Femur (tissue), 1 donor: ENCODE measurements around the gene GLI2.

Source experiments
- DNase-seq: peaks from one replicate; pipeline ENCODE4 v3.0.0-alpha.2; 2017

Gene GLI2

DNA sequence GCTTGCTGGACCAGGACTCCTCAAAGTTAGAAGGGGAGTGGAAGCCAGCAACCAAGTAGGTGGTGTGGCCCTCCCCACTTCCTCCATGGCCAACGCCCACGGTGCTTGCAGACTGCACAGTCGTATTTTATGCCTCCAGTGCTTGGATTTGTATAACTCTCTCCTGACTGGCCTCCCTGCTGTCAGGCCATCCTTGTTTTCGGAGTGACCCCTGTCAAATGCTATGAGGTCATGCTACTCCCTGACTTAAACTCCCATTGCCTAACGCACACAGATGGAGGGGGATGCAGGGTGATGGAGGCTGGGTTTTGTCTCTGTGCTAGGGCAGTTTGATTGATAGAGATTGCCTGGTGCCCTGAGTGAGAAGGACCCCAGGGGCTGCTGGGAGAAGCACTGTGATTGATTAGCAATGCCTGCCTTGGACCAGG lies 36.1 kb downstream of the GLI2 start:
- DNase-seq: no peak

DNA sequence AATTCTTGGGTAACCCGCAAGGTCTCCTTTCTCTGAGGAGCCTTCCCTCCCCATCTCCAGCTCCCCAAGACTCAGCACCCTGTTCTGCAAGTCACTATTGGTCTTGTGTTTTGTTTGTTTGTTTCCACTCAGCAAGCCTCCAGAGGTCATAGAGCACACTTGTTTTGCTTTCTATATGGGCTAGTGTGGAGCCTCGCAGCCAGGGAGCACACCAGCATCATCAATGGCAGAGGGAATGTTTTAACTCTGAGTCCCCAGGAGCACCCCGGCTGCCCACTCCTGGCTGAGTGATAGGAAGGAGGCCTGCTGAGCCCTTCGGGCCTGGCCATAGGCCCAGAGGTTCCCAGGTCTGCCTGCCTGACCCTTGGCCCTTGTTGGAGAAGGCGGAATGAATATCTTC lies 36.6 kb downstream of the GLI2 start:
- no peak for DNase-seq

DNA sequence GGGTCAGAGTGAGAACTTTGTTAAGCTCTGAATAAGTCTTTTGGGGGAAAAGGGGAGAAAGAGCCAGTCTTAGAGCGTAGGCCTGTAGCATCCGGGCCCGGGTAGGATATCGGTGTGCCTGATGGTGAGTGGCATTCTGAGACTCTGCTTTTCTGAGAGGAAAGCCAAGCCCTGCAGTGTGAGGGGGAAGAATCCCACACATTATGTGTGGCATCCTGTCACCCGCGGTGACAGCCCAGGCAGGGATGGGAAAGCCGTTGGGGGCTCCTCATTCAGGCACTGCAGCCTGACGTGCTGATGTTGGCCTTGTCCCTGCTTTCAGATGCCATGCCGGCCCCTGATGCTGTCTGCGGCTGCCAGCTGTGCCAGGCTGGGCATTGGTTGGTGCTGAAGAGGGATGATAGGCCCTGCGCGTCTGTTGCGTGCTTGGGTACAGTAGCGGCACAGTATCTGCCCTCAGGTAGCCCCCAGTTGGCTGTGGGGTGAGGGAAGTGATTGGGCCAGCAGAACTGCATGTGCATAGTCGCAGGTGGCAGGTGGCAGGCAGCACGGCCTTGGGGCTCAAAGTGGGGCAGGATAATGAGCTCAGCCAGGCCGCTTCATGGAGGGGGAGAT lies 37.6 kb downstream of the GLI2 start:
- no peak for DNase-seq

DNA sequence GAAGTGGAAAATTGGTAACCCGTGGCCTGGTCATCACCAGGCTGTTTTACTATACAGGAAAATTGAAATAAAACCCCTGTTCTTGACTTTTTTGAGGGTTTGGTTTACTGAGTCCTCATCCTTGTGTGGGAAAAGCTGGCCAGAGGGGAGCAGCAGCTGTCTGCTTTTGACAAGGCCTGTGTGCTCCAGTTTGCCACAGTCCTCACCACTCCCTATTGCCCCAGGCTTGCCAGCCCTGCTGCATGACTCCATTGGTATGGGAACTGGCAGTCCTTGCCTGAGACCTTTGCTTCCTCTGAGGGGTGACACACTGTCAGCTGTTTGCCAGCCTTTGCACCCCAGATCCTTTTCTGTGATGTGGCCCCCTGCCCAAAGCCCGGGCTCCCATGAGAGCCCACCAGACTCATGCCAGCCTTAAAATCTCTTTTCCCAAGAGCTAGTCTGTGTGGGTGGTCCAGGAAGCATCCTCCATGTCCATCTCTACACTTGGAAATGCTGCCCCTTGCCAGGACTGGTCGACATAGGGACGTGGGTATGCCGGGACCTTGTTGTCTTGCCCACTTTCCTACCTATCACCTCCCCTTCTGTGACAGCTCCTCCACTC lies 39.0 kb downstream of the GLI2 start:
- no peak for DNase-seq

DNA sequence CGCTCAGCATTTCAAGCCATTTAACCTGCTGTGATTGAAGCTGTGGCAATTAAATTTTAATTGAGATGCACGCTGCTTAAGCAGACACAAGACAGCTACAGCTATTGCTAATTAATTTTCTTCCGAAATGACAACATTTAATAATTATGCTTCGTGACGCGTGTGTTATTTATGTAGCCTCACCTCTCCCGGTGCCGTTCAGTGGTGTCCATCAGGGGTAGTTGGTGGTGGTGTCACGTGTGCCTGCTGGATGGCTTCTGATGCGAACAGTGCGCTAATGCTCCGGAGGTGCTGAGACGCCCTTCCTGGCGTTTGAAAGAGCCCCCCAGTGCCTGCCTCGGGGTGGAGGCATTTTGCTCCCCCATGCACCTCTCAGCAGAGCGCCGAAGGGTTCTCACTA lies 39.5 kb downstream of the GLI2 start:
- DNase-seq: no peak

DNA sequence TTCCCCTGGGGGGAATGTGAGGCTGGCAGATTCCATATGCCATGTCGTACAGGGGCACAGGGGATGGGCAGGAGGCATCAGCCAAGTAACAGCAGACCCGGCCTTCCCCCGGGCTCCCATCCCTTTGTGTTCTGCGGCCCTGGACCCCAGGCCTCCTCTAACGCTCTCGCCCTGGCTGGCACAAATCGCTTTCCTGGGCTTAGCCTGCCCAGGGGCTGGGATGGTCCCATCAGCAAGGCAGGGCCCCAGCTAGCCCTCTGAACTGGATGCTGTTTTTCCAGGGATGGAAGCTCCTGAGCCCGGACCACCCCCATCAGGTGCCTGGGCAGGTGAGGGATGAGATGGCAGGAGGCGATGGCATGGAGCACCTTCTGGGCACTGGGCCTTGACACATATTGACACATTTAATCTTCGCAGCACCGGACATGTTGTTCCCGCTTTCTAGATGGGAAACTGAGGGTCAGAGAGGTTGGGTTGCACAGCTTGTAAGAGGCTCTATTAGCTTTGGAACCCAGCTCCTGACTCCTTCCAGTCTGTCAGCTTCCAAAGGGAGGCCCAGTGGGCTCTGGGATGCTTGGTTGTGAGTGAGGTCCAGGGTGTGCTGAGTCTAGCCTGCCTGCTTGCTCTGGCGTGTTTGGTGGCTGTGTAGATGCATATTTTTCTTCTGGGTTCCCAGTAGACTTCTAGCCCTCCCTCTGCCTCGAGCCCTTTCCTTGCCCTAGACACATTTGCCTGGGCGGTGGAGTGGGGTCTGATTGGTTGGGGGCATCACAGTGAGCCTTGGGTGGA lies 40.3 kb downstream of the GLI2 start:
- DNase-seq: no peak

DNA sequence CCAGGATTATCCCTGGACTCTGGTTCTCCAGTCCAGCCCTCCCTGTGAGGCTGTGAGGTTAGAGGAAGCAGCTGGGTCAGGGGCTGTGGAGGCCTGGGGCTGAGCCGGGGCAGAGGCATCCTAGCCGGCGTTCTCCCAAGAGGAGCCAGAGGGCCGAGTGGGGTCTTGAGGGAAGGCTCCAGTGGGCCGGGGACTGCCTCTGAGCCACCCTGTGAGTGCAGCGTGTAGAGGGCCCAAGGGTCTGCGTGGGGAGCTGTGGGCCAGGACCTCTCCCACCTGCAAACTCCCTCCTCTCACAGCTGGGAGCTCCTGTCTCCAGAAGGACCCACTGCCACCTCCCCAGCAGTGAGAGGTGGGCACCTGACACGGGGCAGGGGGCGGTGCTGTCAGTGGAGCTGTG lies 41.0 kb downstream of the GLI2 start:
- DNase-seq: no peak

DNA sequence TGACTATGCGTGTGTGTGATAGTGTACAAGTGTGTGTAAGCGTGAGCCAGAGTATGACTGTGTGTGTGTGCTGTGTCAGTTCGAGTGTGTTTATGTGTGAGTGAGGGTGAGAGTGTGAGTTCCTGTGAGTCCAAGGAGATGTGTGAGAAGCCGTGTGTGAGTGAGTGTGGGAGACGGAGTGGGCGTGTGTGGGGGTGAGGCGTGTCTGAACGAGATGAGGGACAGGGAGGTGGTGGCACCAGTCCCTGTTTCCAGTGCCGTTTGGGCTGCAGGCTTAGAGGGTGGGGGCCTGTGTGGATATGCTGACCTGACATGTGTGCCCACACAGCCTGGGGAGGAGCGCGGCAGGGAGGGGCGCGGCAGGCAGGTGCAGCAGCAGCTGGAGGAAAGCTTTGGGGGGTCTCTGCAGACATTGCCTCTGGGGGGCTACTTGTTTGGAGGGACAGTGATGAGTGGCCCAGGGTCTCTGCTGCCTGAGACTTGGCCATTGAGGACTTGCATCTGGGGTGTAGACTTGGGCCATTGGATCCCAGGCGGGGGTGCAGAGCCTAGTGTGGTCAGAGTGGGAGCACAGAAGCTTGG lies 41.6 kb downstream of the GLI2 start:
- no peak for DNase-seq

DNA sequence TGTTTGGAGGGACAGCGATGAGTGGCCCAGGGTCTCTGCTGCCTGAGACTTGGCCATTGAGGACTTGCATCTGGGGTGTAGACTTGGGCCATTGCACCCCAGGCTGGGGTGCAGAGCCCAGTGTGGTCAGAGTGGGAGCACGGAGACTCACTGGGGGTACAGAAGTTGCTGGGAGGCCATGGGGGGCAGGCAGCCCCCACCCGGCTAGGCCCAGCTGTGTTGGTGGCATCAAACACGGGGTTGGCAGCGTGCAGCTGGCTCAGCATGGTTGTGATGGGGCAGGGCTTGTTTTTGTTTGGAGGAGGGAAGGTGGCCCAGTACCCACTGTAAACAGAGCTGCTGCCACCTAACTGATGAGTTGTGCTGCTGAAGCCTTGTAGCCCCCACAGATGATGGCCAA lies 42.1 kb downstream of the GLI2 start:
- DNase-seq: no peak

DNA sequence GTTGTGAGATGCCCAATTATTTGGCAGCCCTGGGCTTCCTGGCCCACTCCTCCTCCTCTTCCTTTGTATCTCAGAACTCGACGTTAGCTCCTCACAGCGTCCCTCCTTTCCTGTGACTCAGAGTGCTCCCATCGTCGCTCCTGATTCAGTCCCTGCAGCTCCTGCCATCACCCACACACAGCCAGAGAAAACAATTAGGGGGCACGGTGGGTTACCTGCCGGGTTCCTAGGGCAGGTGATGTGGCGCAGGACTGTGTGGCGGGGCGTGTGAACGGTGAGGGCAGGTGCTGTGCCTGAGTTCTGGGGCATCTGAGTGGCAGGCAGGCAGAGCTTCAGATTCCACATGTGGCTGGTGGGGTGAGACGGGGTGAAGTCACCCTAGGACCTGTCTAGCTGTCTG lies 42.6 kb downstream of the GLI2 start:
- DNase-seq: no peak

DNA sequence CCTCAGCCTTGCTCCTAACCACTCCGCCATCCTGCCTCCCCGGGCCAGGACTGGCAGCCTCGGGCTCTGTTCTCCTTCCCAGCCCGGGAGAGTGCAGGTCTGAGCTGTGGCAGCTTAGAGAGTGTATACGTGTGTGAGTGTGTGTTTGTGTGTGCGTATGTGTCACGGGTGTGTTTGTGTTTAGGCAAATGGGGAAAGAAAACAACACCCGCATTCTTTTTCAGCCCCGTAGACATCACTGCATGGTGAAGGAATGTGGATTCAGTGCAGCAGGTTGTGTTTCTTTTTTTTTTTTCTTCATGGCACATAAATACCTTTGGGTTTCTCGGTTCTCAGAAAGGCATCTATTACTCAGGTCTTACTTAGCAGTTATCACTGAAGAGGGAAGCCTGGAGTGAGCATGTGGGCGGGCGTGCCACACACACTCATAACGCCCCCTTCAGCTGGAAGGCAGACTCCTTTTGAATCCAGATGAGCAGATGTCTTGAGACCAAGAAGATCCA lies 44.2 kb downstream of the GLI2 start:
- no peak for DNase-seq

DNA sequence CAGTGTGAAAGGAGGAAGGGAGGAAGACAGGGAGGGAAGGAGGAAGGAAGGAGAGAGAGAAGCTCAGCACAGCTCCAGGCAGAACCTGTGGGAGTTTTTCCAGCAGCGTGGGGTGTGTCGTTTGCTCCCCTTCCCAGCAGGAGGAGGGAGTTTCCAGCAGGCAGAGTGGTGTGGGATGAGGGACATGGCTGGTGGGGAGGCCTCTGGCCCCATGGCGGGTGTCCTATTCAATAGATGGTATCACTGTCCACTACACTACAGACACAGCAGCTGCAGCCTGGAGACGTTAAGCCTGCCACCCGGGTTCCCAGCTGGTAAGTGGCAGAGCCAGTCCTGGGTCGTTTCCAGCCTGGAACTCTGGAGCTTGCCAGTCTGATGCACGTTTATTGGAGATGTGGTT lies 44.7 kb downstream of the GLI2 start:
- DNase-seq: peak; percentile 60

DNA sequence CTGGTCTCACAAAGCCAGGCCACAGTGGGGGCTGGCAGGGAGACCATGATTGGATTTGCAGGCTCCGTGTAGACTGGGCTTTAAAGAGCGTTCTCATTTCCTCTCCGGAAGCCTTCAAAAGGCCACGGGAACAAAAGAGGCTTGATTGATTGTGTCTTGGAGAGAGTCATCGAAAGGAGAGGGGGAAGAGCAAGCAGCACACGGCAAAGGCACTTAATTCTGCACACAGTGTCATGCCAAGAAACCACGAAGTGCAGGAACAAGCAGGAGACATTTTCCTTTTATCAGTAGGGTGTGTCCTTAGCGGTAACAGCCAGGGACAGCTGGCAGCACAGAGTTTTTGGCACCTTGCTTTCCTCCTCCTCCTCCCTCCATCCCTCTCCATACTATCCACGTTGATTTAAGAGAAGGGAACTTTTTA lies 47.7 kb downstream of the GLI2 start:
- DNase-seq: no peak

DNA sequence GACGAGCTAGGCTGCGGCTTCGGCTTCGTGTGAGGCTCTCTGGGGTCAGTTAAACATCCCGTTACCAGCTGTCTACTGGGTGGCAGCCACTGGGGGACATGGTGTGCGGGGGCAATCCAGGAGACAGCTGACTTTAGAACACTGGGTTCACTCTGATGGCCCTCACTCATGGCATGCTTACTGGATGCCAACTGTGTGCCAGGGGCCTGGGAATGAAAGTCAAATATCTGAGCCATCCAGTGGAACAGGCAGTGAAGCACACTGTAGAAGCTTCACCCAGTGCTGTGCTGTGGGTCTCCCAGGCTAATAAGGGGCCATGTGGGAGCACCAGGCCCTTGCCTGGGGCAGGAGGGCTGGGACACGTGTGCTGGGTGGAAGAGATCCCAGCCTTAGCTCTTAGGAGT lies 48.3 kb downstream of the GLI2 start:
- DNase-seq: no peak
